Muscle layer of duodenum (tissue), 2 donors: ENCODE measurements around the gene SEMG2.

ENCODE experiments used
- H3K27ac ChIP-seq: one replicate; pipeline ENCODE4 v1.7.0; 2013; ENCODE audit warnings: mild to moderate bottlenecking, low read length
- H3K27me3 ChIP-seq: one replicate; pipeline ENCODE4 v1.7.0; 2013; ENCODE audit warnings: low read depth, mild to moderate bottlenecking, control low read depth, low read length
- H3K36me3 ChIP-seq, 2 donors: one replicate each; pipeline ENCODE4 v1.7.0; 2013; ENCODE audit warnings: low read length in 2 of 2, control low read depth in 1 of 2, mild to moderate bottlenecking in 1 of 2; ENCODE audit not compliant: insufficient read depth in 2 of 2, control insufficient read depth in 1 of 2
- H3K4me1 ChIP-seq, 2 donors: one replicate each; pipeline ENCODE4 v1.7.0; 2013; ENCODE audit warnings: low read length in 2 of 2, mild to moderate bottlenecking in 2 of 2, control low read depth in 1 of 2, moderate library complexity in 1 of 2; ENCODE audit not compliant: insufficient read depth in 2 of 2, control insufficient read depth in 1 of 2
- H3K4me3 ChIP-seq, 2 donors: one replicate each; pipeline ENCODE4 v1.7.0; 2013; ENCODE audit warnings: low read length in 2 of 2, low read depth in 1 of 2, mild to moderate bottlenecking in 1 of 2
- H3K9me3 ChIP-seq, 2 donors: one replicate each; pipeline ENCODE4 v1.7.0; 2013; ENCODE audit warnings: low read length in 2 of 2, control low read depth in 1 of 2, mild to moderate bottlenecking in 1 of 2; ENCODE audit not compliant: control insufficient read depth in 1 of 2
- donor health status: healthy.

Gene SEMG2

DNA sequence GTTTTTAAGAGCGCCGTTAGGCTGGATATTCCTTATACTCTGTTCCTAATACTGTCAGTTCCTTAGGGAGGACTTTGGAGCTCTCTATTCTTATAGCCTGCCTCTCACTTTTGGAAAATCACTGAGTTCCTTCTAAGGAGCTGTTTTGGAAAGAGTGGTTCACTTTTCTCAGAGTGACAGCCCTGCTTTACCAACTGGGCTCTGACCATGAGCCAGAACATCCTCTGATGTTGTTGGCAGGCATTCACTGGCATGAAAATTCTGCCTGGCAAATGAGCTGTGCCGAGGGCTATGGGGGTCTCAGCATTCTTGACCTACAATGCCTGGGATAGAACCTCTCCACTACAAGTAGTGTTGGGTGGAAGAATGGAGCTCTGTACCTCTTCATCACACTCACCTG, 29.2 kb upstream of the SEMG2 start:
- Histone ChIP-seq H3K27ac (no peak overlapping the region), H3K4me3 (no peak overlapping the region), H3K36me3 (no peaks in the 10 kb centered on the region), H3K4me1 (no peaks in the 10 kb centered on the region), H3K27me3 (no peaks in the 10 kb centered on the region), H3K9me3 (no peaks in the 10 kb centered on the region)

- H3K9me3 ChIP-seq, result no peaks in the 10 kb centered on the region
- H3K4me1 ChIP-seq, result no peaks in the 10 kb centered on the region
- no peaks in the 10 kb centered on the region for H3K36me3 ChIP-seq
- H3K27me3 ChIP-seq, result no peaks in the 10 kb centered on the region
- H3K4me3 ChIP-seq, result no peak overlapping the region
- H3K27ac ChIP-seq, result no peak overlapping the region
These were observed 27.8 kb upstream of the SEMG2 start for GRCh38 chr20:45193331-45193730.

GRCh38 chr20:45206725-45207124, 14.4 kb upstream of the SEMG2 start, which contains the start of gene SEMG1:
TSS of gene SEMG1 (plus strand) at chr20:45207033. CDS start at chr20:45207054, 21 bp downstream.
- Histone ChIP-seq H3K27ac (no peak within 1 kb of the TSS), H3K4me3 (no peak within 1 kb of the TSS), H3K9me3 (peaks cover 3 to 11% of the 10 kb centered on the region in 2 donors), H3K36me3 (no peaks in the 10 kb centered on the region), H3K4me1 (no peaks in the 10 kb centered on the region), H3K27me3 (no peaks in the 10 kb centered on the region)

- H3K9me3 ChIP-seq, result no peaks in the 10 kb centered on the region
- no peaks in the 10 kb centered on the region for H3K4me1 ChIP-seq
- H3K4me3 ChIP-seq, result no peak overlapping the region
- H3K27ac ChIP-seq, result no peak overlapping the region
- H3K36me3 ChIP-seq, result no peaks in the 10 kb centered on the region
- no peaks in the 10 kb centered on the region for H3K27me3 ChIP-seq
These were observed 11.2 kb upstream of the SEMG2 start for GRCh38 chr20:45209924-45210323.

GRCh38 chr20:45211569-45212474, 9.4 kb upstream of the SEMG2 start:
- no peaks in the 10 kb centered on the region for H3K36me3 ChIP-seq
- no peaks in the 10 kb centered on the region for H3K9me3 ChIP-seq
- no peak overlapping the region for H3K4me3 ChIP-seq
- H3K4me1 ChIP-seq, result no peaks in the 10 kb centered on the region
- no peak overlapping the region for H3K27ac ChIP-seq
- H3K27me3 ChIP-seq, result no peaks in the 10 kb centered on the region

GRCh38 chr20:45212836-45213235, 8.3 kb upstream of the SEMG2 start:
- H3K4me1 ChIP-seq, result no peaks in the 10 kb centered on the region
- no peak overlapping the region for H3K27ac ChIP-seq
- H3K4me3 ChIP-seq, result no peak overlapping the region
- no peaks in the 10 kb centered on the region for H3K9me3 ChIP-seq
- H3K36me3 ChIP-seq, result no peaks in the 10 kb centered on the region
- H3K27me3 ChIP-seq, result no peaks in the 10 kb centered on the region

GRCh38 chr20:45218124-45218523, 3.0 kb upstream of the SEMG2 start:
- Histone ChIP-seq H3K36me3 (no peaks in the 10 kb centered on the region), H3K4me3 (no peak overlapping the region), H3K27me3 (no peaks in the 10 kb centered on the region), H3K4me1 (no peaks in the 10 kb centered on the region), H3K27ac (no peak overlapping the region), H3K9me3 (no peaks in the 10 kb centered on the region)

DNA sequence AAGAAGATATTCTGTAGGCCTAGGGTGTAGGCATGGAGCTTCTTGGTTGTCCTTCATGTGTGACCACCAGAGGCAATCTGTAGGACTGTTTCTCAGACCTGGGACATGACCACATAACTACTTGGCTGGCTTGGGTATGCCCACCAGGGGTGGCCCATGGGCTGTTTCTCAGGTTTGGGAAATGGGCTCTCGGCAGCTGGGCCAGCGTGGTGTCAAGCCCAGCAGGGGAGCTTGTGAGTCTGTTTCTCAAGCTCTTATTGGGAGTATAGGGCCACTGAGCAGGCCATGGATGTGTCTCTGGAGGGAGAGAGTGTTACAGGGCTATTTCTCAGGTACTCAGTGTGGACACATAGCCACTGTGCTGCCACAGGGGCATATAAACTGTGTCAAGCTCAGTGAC, 2.5 kb upstream of the SEMG2 start:
- Histone ChIP-seq H3K27ac (no peak overlapping the region), H3K4me1 (no peaks in the 10 kb centered on the region), H3K4me3 (no peak overlapping the region), H3K36me3 (no peaks in the 10 kb centered on the region), H3K9me3 (no peaks in the 10 kb centered on the region), H3K27me3 (no peaks in the 10 kb centered on the region)

- Histone ChIP-seq H3K36me3 (no peaks in the 10 kb centered on the region), H3K27ac (no peak overlapping the region), H3K9me3 (no peaks in the 10 kb centered on the region), H3K27me3 (peaks cover 4% of the 10 kb centered on the region), H3K4me3 (no peak overlapping the region), H3K4me1 (no peaks in the 10 kb centered on the region)
These were observed 2.0 kb downstream of the SEMG2 start for GRCh38 chr20:45223136-45223535.

DNA sequence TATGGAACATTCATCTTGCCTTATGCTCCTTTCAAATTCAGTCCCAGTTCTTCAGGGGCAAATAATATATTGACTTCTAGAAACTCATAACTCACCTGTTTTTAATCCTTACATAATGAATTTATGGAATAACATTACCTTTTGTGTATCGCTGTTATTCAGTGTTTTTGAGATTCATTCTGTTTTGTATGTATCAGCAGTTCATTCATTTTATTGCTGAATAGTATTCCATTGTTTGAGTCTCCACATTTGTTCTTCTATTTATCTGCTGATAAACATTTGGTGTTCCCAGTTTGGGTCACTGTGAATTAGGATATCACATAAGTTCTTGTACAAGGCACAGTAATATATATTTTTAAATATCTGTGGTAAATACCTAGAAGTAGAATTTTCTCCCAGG, 5.1 kb downstream of the SEMG2 start:
- no peaks in the 10 kb centered on the region for H3K36me3 ChIP-seq
- H3K4me1 ChIP-seq, result no peaks in the 10 kb centered on the region
- H3K9me3 ChIP-seq, result no peaks in the 10 kb centered on the region
- H3K27ac ChIP-seq, result no peak overlapping the region
- H3K27me3 ChIP-seq, result peaks cover 4% of the 10 kb centered on the region
- no peak overlapping the region for H3K4me3 ChIP-seq

- no peaks in the 10 kb centered on the region for H3K36me3 ChIP-seq
- H3K27ac ChIP-seq, result no peak overlapping the region
- H3K4me1 ChIP-seq, result no peaks in the 10 kb centered on the region
- no peaks in the 10 kb centered on the region for H3K9me3 ChIP-seq
- peaks cover 4% of the 10 kb centered on the region for H3K27me3 ChIP-seq
- no peak overlapping the region for H3K4me3 ChIP-seq
These were observed 8.3 kb downstream of the SEMG2 start for GRCh38 chr20:45229264-45230056.
